Rectal smooth muscle tissue (tissue), 1 donor: Measurements from ENCODE around the gene MYRIP.
A peak's percentile ranks its signal among the peaks of the same experiment; 100 is the strongest.

ENCODE experiments used
- H3K27ac ChIP-seq: one replicate; pipeline ENCODE4 v1.7.0; 2013; ENCODE audit warnings: low read depth, low read length, inconsistent platforms
- H3K27me3 ChIP-seq: one replicate; pipeline ENCODE4 v1.7.0; 2013; ENCODE audit warnings: low read length; ENCODE audit not compliant: control insufficient read depth, insufficient read depth
- H3K36me3 ChIP-seq: one replicate; pipeline ENCODE4 v1.7.0; 2013; ENCODE audit warnings: low read length; ENCODE audit not compliant: control insufficient read depth, insufficient read depth
- H3K4me1 ChIP-seq: one replicate; pipeline ENCODE4 v1.7.0; 2013; ENCODE audit warnings: low read length; ENCODE audit not compliant: control insufficient read depth, insufficient read depth
- H3K4me3 ChIP-seq: one replicate; pipeline ENCODE4 v1.7.0; 2013; ENCODE audit warnings: low read length
- H3K9ac ChIP-seq: one replicate; pipeline ENCODE4 v1.7.0; 2013; ENCODE audit warnings: low read length

Gene MYRIP

GRCh38 chr3:40291471-40291870, 482.1 kb downstream of the MYRIP start:
- H3K36me3 ChIP-seq = no peaks in the 10 kb centered on the region
- no peaks in the 10 kb centered on the region for H3K4me1 ChIP-seq
- no peak overlapping the region for H3K9ac ChIP-seq
- no peaks in the 10 kb centered on the region for H3K27me3 ChIP-seq
- no peak overlapping the region for H3K4me3 ChIP-seq
- no peak overlapping the region for H3K27ac ChIP-seq

GRCh38 chr3:40292637-40293349, 483.4 kb downstream of the MYRIP start:
- no peaks in the 10 kb centered on the region for H3K27me3 ChIP-seq
- no peaks in the 10 kb centered on the region for H3K4me1 ChIP-seq
- H3K27ac ChIP-seq = no peak overlapping the region
- no peak overlapping the region for H3K9ac ChIP-seq
- no peaks in the 10 kb centered on the region for H3K36me3 ChIP-seq
- H3K4me3 ChIP-seq = no peak overlapping the region

- H3K4me1 ChIP-seq = no peaks in the 10 kb centered on the region
- H3K36me3 ChIP-seq = no peaks in the 10 kb centered on the region
- no peak overlapping the region for H3K4me3 ChIP-seq
- H3K27ac ChIP-seq = no peak overlapping the region
- H3K9ac ChIP-seq = no peak overlapping the region
- no peaks in the 10 kb centered on the region for H3K27me3 ChIP-seq
Observed at GRCh38 chr3:40294434-40294833, 485.0 kb downstream of the MYRIP start.

GRCh38 chr3:40298075-40298474, 488.7 kb downstream of the MYRIP start:
- Histone ChIP-seq H3K36me3 (no peaks in the 10 kb centered on the region), H3K27me3 (no peaks in the 10 kb centered on the region), H3K4me1 (no peaks in the 10 kb centered on the region), H3K27ac (no peak overlapping the region), H3K4me3 (no peak overlapping the region), H3K9ac (no peak overlapping the region)

GRCh38 chr3:40299130-40299720, 489.8 kb downstream of the MYRIP start:
- Histone ChIP-seq H3K9ac (no peak overlapping the region), H3K27me3 (no peaks in the 10 kb centered on the region), H3K27ac (no peak overlapping the region), H3K4me1 (no peaks in the 10 kb centered on the region), H3K4me3 (no peak overlapping the region), H3K36me3 (no peaks in the 10 kb centered on the region)

GRCh38 chr3:40299721-40300335, 490.4 kb downstream of the MYRIP start:
- Histone ChIP-seq H3K27me3 (no peaks in the 10 kb centered on the region), H3K4me3 (no peak overlapping the region), H3K36me3 (no peaks in the 10 kb centered on the region), H3K9ac (no peak overlapping the region), H3K27ac (no peak overlapping the region), H3K4me1 (no peaks in the 10 kb centered on the region)

GRCh38 chr3:40302784-40303183, 493.4 kb downstream of the MYRIP start:
- H3K27ac ChIP-seq = no peak overlapping the region

GRCh38 chr3:40304352-40304751, 494.9 kb downstream of the MYRIP start:
- no peak overlapping the region for H3K9ac ChIP-seq
- no peaks in the 10 kb centered on the region for H3K36me3 ChIP-seq
- H3K27ac ChIP-seq = no peak overlapping the region
- H3K27me3 ChIP-seq = no peaks in the 10 kb centered on the region
- no peaks in the 10 kb centered on the region for H3K4me1 ChIP-seq
- no peak overlapping the region for H3K4me3 ChIP-seq

More at GRCh38 chr3:40302784-40303183, 493.4 kb downstream of the MYRIP start:
- Histone ChIP-seq H3K9ac (no peak overlapping the region), H3K4me1 (no peaks in the 10 kb centered on the region), H3K27me3 (no peaks in the 10 kb centered on the region), H3K4me3 (no peak overlapping the region), H3K36me3 (no peaks in the 10 kb centered on the region)

GRCh38 chr3:40306336-40306735, 496.9 kb downstream of the MYRIP start:
- Histone ChIP-seq H3K27me3 (no peaks in the 10 kb centered on the region), H3K27ac (no peak overlapping the region), H3K4me1 (peaks cover 6% of the 10 kb centered on the region), H3K4me3 (no peak overlapping the region), H3K36me3 (no peaks in the 10 kb centered on the region), H3K9ac (no peak overlapping the region)

GRCh38 chr3:40307176-40307575, 497.8 kb downstream of the MYRIP start:
- Histone ChIP-seq H3K27ac (no peak overlapping the region), H3K4me3 (no peak overlapping the region), H3K9ac (no peak overlapping the region), H3K27me3 (no peaks in the 10 kb centered on the region), H3K36me3 (no peaks in the 10 kb centered on the region), H3K4me1 (peaks cover 11% of the 10 kb centered on the region)

GRCh38 chr3:40308725-40309417, 499.5 kb downstream of the MYRIP start:
- peak overlapping the region; percentile 94 for H3K27ac ChIP-seq
- H3K4me3 ChIP-seq = peak overlapping the region; percentile 76
- no peaks in the 10 kb centered on the region for H3K27me3 ChIP-seq
- peaks cover 11% of the 10 kb centered on the region for H3K4me1 ChIP-seq
- H3K36me3 ChIP-seq = peaks cover 2% of the 10 kb centered on the region
- peak overlapping the region; percentile 51 for H3K9ac ChIP-seq

- H3K27ac ChIP-seq = peak within 1 kb of the TSS; percentile 94
- H3K4me1 ChIP-seq = peaks cover 11% of the 10 kb centered on the region
Observed at GRCh38 chr3:40309418-40309924, 500.1 kb downstream of the MYRIP start, which contains the start of gene EIF1B. TSS of gene EIF1B (plus strand) at chr3:40309707. CDS start at chr3:40309942, 235 bp downstream.

More at GRCh38 chr3:40309418-40309924, 500.1 kb downstream of the MYRIP start, which contains the start of gene EIF1B:
- no peaks in the 10 kb centered on the region for H3K27me3 ChIP-seq
- H3K9ac ChIP-seq = peak within 1 kb of the TSS; percentile 92
- peaks cover 6% of the 10 kb centered on the region for H3K36me3 ChIP-seq
- peak within 1 kb of the TSS; percentile 90 for H3K4me3 ChIP-seq
